GM19099 (cell line): Measurements from ENCODE around the gene DNAJB1.

Source experiments
- POLR2A ChIP-seq: IDR thresholded peaks from 3 replicates; pipeline ENCODE4 v1.6.1; 2011; ENCODE audit warnings: low read depth; ENCODE audit not compliant: insufficient read length; ENCODE audit errors: extremely low read depth

Gene DNAJB1

DNA sequence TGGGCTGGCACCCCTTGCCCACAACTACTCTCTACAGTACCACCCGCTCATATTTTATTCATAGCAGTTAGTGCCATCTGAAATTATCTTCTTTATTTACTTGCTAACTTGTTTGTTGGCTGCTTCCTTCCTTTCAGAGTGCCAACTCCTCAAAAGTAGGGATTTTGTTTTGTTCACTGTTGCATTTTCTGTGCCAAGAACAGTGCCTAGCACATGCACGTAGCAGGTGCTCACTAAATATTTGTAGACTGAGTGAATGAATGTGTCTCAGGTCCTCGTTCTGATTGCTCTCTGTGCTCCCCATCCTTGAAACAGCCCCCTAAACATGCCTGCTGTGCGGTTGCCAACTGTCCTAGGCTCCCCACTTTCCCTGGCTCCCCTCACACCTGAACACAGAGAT is 23.8 kb downstream of the DNAJB1 start:
- no peak for TF ChIP-seq POLR2A

GRCh38 chr19:14492756-14493337 is 25.4 kb downstream of the DNAJB1 start:
- TF ChIP-seq POLR2A, result no peak

DNA sequence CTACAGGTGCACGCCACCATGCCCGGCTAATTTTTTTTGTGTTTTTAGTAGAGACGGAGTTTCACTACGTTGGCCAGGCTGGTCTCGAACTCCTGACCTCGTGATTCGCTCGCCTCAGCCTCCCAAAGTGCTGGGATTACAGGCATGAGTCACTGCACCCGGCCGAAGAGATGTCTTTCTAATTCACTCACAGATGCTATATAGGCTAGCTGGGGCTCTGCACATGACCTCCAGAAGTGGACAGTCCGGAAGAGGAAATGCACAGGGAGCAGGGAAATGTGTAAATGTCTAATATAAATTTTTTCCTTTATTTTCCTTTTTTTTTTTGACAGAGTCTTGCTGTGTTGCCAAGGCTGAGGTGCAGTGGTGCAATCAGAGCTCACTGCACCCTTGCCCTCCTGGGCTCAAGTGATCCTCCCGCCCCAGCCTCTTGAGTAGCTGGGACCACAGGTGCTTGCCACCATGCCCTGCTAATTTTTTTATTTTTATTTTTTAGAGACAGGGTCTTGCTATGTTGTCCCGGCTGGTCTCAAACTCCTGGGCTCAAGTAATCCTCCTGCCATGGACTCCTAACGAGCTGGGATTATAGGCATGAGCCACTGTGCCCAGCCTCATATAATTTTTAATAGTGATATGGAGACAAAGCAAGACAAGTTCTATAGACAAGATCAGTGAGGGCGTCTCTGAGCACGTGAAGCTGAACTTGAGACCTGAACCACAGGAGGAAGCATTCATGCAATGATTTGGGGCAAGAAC is 30.6 kb downstream of the DNAJB1 start:
- TF ChIP-seq POLR2A, result no peak

- no peak for TF ChIP-seq POLR2A
Observed at GRCh38 chr19:14482172-14482941, 35.8 kb downstream of the DNAJB1 start.

DNA sequence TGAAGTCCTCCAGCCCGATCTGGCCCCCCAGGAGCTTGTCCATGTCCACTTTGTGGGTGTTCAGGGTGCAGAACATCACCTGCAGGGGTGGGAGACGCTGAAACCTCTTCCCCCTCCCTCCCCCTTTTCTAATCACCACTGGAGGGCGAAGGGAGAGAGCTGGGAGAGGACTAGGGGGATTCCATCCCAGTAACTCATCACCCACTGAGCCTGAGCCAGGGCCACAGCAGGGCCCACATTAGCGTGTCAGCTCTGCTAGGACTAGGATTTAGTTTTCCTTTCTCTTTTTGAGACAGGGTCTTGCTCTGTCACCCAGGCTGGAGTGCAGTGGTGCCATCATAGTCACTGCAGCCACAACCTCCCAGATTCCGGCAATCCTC is 37.5 kb downstream of the DNAJB1 start:
- no peak for TF ChIP-seq POLR2A

DNA sequence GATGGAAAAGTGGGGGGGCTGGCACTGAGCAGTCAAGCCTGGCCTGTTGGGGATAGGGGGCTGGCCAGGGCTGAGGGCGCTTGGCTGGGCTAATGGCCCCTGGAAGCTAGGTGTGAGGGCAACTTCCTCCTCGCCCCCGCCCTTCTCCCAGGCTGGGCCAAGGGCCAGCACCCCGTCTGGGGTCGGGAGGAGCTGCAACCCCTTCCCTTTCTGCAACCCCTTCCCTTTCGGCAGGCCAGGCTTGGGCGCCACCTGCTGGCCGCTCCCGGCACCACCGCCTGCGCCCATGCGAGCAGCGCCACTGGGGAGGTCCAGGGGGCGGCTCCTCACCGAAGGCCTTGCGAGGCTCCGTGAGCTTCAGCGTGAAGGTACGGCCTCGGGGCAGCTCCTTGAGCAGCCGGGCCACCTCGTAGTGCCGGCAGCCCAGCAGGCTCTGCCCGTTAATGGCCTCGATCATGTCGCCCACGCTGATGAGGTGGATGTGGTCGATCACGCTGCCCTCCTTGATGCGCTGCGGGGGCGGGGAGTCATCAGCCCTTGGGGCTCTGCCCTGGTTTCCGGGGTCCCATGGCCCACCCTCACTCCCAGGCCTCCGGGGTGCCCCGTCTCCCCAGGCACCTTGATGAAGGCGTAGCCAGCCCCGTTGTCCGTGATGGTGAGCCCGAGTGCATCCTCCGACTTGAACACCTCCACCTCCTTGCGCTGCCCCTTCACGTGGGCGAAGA is 38.1 kb downstream of the DNAJB1 start:
- TF ChIP-seq POLR2A, result no peak

DNA sequence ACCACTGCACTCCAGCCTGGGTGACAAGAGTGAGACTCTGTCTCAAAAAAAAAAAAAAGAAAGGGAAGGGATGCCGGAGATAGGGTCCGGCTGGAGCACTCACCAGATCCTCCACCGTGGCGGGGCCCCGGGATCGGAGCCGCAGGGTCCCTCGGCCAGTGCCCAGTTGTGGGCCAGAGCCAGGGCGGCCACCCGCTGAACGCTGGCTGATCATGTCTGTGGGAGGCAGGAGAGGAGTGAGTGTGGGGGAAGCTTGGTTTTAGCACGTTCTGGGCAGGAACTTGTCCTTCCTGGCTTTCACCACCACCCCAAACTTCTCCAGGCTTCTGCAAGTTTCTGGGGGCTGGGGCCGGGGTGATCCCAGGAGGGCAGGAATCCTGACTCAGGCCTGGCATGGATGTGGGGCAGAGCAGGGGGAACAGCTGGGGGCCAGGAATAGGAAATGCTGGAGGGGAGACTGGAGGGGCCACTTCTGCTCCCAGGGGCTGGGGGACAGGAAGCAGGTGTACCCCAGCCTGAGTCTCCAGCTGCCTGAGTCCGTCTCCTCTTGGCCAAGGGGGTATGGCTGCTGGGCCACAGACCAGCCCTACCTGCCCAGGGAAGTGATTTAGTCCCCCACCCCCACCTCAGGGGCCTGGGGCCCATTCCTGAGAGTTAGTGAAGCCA is 38.8 kb downstream of the DNAJB1 start:
- TF ChIP-seq POLR2A, result no peak

GRCh38 chr19:14478113-14478545 is 40.1 kb downstream of the DNAJB1 start:
- no peak for TF ChIP-seq POLR2A

DNA sequence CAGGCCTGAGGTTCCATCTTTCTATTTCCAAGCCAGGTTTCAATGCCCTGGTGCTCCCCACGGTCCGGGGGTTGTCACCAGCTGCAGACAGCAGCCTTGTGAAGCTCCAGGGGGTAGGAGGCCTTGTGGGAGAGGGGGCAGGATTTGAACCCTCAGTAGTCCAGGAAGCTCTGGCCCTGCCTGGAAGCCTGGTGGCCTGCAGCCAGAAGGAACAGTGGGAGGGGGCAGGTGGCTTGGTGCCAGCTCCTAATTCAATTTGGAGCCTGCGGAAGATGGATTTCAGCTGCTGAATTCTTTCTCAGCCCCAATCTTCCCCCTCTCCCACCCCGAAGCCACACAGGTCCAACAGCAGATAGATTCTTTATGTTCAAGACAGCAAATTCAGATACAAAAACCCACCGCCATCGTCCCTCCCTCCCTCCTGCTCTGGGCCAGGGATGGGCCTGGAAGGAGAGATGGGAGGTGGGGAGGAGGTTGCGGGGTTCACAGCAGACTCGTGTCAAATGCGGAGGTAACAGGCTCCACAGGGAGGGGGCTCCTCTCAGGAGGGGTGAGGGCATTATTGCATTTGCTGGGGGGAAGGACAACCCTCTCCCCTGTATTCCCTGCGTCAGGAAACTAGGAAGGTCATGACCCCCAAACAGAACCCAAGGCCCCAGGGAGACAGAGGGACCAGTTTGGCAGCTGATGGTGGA is 40.6 kb downstream of the DNAJB1 start:
- TF ChIP-seq POLR2A, result no peak

- TF ChIP-seq POLR2A, result no peak
Observed at GRCh38 chr19:14476673-14477401, 41.4 kb downstream of the DNAJB1 start.

DNA sequence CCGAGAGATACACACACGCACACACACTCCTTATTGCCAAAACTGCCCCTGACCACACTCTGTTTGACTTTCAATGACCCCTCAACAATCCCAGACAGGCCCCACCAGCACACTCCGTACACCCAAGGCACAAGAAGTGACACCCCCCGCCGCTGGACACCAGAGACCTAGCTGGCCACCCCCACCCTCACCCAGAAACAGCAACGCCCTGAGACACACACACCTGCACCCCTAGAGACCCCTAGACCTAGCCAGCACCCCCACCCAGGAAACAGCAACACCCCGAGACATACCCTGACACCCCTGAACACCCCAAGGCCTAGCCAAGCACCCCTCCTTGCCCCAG is 41.9 kb downstream of the DNAJB1 start:
- no peak for TF ChIP-seq POLR2A

DNA sequence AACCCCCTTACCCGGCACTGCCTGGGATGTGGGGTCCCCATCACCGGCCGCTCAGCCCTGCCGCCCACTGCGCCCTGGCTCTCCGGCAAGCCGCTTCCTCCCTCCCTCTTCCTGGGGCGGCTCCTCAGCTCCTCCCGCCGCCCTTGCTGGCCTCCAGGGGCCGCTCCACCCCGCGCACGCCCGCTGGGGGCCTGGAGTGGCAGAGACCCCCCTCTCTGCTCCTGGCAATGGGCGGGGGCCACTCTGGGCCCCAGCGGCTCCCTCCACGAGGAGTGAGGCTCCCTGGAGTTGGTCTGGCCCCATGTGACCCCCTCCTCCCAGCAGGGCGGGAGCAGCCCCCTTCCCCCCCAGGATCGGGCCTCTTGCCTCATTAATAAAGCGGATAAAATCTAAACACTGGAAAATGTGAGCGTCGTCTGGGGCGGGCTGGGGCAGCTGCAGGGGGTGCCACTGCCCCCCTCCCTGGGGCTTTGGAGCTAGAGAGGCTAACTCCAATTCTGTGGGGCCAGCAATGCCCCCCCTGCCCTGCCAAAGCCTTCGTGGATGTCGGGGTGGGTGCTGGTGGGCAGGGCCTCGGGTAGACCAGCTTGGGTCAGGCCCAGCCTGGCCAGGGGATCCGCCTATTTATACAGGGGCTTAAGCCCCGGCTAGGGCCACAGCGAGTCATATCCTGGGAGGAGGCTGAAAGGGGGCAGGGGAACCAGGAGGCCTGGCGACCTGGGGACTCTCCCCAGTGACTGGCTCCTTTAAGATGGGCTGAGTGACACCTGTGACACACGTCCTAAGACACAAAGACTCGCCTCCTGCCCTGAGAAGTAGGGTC is 42.7 kb downstream of the DNAJB1 start, which contains the start of gene PTGER1:
Gene PTGER1, minus strand, starts transcription at position 104 of the 823 bp plus-strand sequence. CDS start 1,034 bp downstream, outside the sequence.
- TF ChIP-seq POLR2A, result no peak

DNA sequence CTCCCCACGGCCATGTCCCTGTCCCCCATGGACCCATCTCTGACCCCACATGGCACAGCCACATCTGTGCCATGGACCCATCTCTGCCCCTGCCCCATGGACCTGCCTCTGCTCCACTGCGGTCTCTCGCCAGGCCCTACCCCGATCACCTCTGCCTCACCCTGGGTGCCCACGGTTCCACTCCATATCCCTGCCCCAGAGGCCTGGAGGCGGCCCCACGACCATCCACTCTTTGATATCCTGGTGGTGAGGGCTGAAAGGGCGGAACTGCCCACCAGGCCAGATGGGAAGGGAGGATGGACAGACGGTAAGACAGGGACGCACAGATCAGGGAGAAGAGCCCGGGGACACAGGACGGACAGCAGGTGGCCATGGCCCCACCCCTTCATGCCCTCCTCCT is 43.4 kb downstream of the DNAJB1 start:
- TF ChIP-seq POLR2A, result no peak
